OCI-LY3 (cell line): ENCODE results near the gene FAM110A.

ENCODE experiments used
- EZH2phosphoT487 ChIP-seq: fragments of 200-600 bp; shearing (Covaris generic); IDR thresholded peaks from 2 replicates; pipeline ENCODE4 v1.6.1; 2018; ENCODE audit warnings: antibody characterized with exemption, mixed run types, low read depth
- TF ChIP-seq, protein P1 (sequence below): fragments of 200-600, 300-600 bp; sonication (generic); IDR thresholded peaks from 2 replicates; pipeline ENCODE4 v1.5.1; 2014; ENCODE audit warnings: antibody characterized with exemption, low read length, low read depth

DNA sequence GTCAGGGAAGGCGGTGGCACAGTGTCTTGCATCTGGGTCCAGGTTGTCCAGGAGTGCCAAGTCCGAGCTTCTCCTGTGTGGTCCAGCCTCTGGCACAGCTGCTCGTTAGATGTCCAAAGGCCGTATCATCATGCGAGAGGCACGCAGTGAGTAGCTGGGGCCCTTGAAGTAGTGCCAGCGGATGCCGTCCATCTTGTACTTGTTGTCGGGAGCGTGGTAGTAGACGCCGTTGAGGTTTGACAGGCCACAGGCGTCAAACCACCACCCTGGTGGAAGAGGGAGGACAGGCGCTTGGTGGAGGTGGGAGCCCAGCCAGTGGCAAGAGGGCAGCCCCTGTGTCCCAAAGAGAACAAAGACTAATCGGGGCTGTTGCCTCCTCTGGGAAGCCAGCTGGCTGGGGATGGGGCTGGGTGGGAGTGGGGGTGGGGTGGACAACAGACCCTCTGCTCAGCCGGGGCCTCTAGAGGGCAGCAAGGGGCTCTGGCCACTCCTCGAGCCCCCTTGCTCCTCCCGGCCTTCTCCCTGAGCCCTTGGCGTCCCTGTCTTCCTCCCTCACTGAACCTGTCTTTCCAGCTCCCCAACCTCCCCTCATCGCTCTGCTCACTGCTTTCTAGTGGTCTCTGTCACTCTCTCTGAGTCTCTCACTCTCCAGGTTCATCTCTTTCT lies 39.5 kb downstream of the FAM110A start:
- TF ChIP-seq, protein P1, sequence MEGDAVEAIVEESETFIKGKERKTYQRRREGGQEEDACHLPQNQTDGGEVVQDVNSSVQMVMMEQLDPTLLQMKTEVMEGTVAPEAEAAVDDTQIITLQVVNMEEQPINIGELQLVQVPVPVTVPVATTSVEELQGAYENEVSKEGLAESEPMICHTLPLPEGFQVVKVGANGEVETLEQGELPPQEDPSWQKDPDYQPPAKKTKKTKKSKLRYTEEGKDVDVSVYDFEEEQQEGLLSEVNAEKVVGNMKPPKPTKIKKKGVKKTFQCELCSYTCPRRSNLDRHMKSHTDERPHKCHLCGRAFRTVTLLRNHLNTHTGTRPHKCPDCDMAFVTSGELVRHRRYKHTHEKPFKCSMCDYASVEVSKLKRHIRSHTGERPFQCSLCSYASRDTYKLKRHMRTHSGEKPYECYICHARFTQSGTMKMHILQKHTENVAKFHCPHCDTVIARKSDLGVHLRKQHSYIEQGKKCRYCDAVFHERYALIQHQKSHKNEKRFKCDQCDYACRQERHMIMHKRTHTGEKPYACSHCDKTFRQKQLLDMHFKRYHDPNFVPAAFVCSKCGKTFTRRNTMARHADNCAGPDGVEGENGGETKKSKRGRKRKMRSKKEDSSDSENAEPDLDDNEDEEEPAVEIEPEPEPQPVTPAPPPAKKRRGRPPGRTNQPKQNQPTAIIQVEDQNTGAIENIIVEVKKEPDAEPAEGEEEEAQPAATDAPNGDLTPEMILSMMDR: no peak
- no peak for TF ChIP-seq EZH2phosphoT487
